A204.1 (cell line): Measurements from ENCODE around the gene SORT1.

ENCODE experiments used
- FAIRE-seq: peaks from 2 replicates; lab custom pipeline; 2012; peaks lifted over from hg19 to GRCh38; lab: Jason Lieb, UNC

The SORT1 gene

GRCh38 chr1:109272831-109273547 lies 124.7 kb downstream of the SORT1 start:
- FAIRE-seq, result no peak

GRCh38 chr1:109272021-109272799 lies 125.5 kb downstream of the SORT1 start:
- no peak for FAIRE-seq

DNA sequence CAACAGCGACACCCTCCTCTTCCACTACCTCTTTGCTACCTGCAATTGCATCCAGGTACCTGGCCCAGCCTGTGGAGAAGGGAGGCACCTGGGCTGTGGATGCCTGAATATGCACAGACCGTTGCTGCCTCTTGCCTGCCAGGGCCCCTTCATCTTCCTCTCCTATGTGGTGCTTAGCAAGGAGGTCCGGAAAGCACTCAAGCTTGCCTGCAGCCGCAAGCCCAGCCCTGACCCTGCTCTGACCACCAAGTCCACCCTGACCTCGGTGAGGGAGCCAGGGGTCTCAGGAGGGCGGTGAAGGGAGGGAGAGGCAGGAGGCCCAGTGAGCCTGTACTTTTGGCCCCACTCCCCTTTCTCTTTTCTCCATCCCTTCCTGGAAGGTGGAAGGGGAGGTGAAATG lies 126.3 kb downstream of the SORT1 start:
- no peak for FAIRE-seq

DNA sequence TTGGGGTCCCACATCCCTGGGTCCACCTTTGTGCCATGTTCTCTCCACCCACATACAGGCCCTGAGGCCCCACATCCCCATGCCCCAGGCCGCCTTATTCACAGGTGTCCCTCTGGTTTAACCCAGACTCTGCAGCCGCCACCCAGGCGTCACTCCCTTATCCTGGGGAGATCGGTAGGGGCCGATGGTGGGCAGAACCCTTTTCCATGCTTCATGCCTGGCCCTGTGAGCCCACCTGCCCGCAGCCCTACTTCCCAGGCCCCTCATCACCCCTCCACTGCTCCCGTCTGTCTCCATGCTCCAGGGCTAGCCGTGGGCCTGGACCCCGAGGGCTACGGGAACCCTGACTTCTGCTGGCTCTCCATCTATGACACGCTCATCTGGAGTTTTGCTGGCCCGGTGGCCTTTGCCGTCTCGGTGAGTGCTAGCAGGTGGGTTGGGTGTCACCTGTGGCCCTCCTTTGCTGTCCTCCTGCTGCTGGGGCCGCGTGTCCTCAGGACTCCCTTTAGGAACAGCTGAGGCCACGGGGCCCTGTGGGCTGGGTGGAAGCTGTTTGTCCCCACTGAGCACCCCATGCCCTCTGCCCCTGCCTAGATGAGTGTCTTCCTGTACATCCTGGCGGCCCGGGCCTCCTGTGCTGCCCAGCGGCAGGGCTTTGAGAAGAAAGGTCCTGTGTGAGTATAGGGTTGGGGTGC lies 126.9 kb downstream of the SORT1 start:
- FAIRE-seq, result no peak

GRCh38 chr1:109269981-109270622 lies 127.6 kb downstream of the SORT1 start:
- no peak for FAIRE-seq

DNA sequence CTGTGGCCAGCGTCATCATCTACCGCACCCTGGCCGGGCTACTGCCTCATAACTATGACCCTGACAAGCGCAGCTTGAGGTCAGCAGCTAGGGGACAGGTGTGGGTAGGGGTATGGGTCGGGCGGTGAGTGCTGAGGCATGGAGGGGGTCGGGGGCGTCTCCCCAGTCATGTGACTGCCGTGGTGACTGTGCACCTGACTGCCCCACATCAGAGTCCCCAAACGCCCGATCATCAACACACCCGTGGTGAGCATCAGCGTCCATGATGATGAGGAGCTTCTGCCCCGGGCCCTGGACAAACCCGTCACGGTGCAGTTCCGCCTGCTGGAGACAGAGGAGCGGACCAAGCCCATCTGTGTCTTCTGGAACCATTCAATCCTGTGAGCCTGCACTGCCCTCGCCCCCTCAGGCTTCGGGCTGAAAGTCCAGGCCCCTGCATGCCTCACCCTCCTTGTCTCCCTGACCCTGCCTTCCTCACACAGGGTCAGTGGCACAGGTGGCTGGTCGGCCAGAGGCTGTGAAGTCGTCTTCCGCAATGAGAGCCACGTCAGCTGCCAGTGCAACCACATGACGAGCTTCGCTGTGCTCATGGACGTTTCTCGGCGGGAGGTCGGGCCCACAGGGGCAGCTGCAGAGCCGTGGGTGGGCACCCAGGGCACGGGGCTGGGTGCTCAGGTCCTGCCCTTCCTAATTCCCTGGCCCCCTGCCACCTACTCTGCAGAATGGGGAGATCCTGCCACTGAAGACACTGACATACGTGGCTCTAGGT lies 128.3 kb downstream of the SORT1 start:
- FAIRE-seq, result no peak

DNA sequence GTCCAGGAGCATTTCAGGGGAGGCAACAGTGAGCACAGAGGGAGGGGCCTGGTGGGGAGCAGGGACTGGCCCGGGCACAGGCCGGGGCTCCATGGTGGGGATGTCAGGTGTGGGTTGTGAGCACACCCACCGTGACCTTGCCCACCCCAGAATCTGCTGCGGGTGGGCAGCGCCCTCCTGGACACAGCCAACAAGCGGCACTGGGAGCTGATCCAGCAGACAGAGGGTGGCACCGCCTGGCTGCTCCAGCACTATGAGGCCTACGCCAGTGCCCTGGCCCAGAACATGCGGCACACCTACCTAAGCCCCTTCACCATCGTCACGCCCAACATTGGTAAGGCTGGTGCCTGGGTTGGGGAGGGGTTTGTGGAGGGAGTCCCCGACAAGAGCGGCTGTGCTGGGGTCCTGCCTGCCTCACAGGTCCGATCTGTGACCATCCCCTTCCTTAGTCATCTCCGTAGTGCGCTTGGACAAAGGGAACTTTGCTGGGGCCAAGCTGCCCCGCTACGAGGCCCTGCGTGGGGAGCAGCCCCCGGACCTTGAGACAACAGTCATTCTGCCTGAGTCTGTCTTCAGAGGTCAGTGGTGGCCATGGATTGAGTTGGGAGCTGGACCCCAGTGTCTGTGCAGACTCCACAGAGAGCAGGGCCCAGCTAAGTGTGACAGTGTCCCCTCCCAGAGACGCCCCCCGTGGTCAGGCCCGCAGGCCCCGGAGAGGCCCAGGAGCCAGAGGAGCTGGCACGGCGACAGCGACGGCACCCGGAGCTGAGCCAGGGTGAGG lies 129.1 kb downstream of the SORT1 start:
- FAIRE-seq, result no peak

- no peak for FAIRE-seq
Observed at GRCh38 chr1:109267743-109268300, 129.9 kb downstream of the SORT1 start.

DNA sequence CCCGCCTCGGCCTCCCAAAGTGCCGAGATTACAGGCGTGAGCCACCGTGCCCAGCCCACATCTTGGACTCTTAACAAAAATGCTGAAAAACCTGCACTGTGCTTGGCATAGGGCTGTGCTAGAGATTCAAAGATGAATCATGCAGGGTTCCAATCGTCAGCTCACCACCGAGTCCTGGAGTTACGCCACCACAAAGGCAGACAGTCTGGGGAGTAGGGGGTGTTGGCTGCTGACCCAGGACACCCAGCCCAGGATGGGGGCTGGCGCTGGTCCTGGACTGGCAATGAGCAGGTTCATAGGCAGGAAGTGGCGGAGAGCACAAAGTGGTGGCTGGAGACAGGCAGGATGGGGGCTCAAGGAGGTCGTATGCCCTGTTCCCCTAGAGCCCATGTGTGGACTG lies 130.8 kb downstream of the SORT1 start:
- FAIRE-seq, result no peak

GRCh38 chr1:109265741-109266330 lies 131.9 kb downstream of the SORT1 start:
- FAIRE-seq, result no peak

- FAIRE-seq, result no peak
Observed at GRCh38 chr1:109265016-109265415, 132.7 kb downstream of the SORT1 start.

GRCh38 chr1:109264379-109264755 lies 133.4 kb downstream of the SORT1 start:
- FAIRE-seq, result no peak

DNA sequence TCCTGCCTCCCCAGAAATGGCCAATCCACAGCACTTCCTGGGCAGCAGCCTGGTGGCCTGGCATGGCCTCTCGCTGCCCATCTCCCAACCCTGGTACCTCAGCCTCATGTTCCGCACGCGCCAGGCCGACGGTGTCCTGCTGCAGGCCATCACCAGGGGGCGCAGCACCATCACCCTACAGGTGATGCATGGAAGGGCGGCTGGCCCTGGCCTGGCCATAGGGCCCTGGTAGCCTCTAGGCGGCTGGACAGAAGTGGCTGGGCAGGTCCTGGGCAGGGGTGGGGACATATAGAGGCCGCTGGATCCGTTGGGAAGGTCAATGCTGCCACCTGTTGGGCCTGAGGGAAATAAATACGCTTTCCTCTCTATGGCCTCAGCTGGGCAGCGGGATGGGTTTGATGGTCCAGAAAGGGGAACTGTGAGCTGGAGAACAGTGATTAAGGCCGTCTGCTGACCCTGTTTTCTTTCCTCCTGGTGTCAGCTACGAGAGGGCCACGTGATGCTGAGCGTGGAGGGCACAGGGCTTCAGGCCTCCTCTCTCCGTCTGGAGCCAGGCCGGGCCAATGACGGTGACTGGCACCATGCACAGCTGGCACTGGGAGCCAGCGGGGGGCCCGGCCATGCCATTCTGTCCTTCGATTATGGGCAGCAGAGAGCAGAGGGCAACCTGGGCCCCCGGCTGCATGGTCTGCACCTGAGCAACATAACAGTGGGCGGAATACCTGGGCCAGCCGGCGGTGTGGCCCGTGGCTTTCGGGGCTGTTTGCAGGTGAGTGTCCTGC lies 133.9 kb downstream of the SORT1 start:
- FAIRE-seq, result no peak

DNA sequence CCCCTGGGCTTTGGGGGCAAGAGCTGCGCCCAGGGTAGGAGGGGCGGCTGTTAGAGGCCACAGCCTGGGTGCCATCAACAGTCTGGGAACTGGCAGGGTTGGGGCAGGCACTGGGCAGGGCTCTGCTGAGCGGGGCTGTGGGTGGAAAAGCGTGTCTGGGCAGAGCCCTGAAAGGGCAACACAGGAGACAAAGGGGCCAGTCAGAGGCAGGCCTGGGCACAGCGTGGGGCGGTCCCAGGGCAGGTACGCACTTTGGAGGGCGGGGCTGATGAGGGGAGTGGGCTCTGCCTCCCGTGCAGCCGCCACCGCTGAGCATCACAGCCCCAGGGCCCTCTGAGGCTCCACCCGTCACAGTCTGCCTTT lies 134.5 kb downstream of the SORT1 start:
- FAIRE-seq, result no peak

GRCh38 chr1:109262231-109263055 lies 135.3 kb downstream of the SORT1 start:
- no peak for FAIRE-seq

- no peak for FAIRE-seq
Observed at GRCh38 chr1:109261578-109261977, 136.1 kb downstream of the SORT1 start.

- no peak for FAIRE-seq
Observed at GRCh38 chr1:109261006-109261405, 136.7 kb downstream of the SORT1 start.

DNA sequence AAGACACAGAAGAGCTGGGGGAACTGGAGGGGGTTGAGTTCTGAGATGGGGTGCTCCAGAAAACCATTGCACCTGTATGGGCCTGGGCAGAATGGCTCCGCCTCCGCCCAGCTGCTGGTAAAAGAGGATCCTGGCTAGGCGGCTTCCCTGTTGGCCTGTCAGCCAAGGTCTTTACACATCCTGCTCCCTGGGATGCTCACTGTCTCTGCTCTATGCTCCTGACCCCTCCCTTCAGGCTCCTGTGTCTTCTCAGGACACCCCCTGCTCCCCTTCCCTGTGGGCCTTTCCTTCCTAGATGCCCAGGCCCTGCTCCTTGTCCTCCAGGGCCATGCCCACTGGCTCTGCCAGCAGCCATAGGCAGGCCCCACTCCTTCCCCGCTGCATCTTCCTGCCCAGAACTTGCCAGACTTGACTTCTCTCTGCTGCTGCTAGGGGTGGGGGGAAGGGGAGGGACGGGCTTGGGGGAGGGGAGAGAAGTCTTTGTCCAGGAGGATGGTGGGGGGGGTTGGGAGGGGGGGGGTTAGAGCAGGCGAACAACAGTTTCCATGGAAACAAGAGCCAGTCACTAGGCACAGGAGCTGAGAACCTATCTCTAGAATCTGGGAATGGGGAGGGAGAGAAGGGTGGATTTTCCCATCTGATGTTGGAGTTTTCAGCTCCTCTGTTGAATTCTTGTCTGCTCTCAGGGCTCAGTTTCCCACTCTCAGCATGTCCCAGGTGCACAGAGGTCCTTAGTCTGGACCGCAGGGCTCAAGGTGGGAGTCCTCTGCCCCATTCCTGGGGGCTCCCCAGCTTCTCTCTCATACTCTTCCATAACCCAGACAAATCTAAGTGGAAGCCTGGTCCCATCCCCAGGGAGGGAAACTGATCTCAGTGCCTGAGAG lies 137.8 kb downstream of the SORT1 start:
- no peak for FAIRE-seq
